Right lobe of liver (tissue), 4 donors: ENCODE data around the gene BCKDK.

ENCODE experiments used
- POLR2A ChIP-seq: fragments of 450-650 bp; IDR thresholded peaks from one replicate; pipeline ENCODE4 v1.6.1; 2017; ENCODE audit warnings: antibody characterized with exemption, mild to moderate bottlenecking
- TF ChIP-seq, protein P1 (sequence below), 4 donors: fragments of 200-600 bp in 3 of 4; fragments of 450-650 bp in 1 of 4; IDR thresholded peaks; one replicate each; pipeline versions ENCODE4 v1.5.1 to v1.8.0; 2016 to 2022; ENCODE audit warnings: antibody characterized with exemption in 4 of 4, mild to moderate bottlenecking in 2 of 4
- donor health status: DM: no; HTN: no; CAD: no.
- donor health status: DM: no; HTN: no; CAD: no.
- donor health status: DM: no; HTN: yes; CAD: no.

DNA sequence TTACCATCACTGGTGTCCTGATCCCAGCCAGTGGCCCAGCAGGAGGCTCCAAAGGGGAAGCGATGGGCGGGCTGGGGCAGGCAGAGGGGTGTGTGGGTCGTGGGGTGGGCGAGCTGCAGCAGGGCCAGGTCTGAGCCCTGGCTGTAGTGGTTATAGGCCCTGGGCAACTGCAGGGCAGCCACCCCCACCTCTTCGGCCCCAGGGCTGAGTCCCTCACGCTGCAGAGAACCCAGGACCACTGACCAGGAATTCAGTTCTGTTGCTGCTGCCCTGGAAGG is 21.6 kb upstream of the BCKDK start:
- no peak for TF ChIP-seq POLR2A
- TF ChIP-seq, protein P1, sequence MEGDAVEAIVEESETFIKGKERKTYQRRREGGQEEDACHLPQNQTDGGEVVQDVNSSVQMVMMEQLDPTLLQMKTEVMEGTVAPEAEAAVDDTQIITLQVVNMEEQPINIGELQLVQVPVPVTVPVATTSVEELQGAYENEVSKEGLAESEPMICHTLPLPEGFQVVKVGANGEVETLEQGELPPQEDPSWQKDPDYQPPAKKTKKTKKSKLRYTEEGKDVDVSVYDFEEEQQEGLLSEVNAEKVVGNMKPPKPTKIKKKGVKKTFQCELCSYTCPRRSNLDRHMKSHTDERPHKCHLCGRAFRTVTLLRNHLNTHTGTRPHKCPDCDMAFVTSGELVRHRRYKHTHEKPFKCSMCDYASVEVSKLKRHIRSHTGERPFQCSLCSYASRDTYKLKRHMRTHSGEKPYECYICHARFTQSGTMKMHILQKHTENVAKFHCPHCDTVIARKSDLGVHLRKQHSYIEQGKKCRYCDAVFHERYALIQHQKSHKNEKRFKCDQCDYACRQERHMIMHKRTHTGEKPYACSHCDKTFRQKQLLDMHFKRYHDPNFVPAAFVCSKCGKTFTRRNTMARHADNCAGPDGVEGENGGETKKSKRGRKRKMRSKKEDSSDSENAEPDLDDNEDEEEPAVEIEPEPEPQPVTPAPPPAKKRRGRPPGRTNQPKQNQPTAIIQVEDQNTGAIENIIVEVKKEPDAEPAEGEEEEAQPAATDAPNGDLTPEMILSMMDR (IDR thresholded peaks at IDR 0.05) = no peak
